ENCODE data around the gene HSPH1.

DNA sequence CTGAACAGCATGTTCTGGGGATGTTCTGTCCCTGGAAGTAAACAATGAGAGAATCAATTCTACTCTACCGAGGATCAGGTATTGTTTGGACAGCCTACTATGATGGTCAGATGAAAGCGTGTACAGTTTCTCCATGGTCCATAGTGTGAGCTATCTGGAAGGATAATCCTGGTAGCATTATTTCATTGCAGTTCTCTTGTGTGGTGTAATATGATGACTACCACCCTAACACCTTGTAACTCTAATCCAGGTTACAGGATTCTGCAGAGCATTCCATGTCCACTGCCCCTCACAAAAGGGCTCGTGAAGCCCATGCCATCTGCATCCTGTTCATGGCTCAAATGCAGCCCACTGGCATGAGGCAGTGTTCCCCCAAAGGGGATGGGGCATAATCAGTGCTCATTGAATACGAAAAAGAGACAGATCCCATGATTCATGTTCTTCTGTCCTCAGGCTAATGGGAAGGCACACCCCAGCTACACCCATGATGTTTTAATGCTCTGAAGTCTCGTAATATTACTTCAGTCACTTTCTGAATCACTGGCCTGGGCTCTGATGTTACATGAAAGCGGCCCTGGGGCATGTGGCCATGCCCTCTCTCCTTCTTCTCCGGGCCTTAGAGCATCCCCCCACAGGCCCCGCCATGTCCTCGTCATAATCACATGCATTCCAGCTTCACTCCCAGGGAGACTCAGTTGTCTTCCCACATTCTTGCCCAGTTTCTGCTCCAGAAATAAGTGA, 68.4 kb downstream of the HSPH1 start:
- TF ChIP-seq SUZ12 (IDR thresholded peaks at IDR 0.05; ENCODE audit: extremely low read depth, insufficient read depth, insufficient read length) (no peak), YY1 (IDR thresholded peaks at IDR 0.05; ENCODE audit: insufficient read depth, insufficient read length) (no peak), ZNF274 (IDR thresholded peaks at IDR 0.05; ENCODE audit: low read depth, low read length) (no peak)

All from NT2/D1 (cell line).